GM23338 (cell line): ENCODE measurements around the gene SIGLEC7.

Experiments
- CREB1 ChIP-seq: fragments of 250-450 bp; sonication (Bioruptor Pico); IDR thresholded peaks from 2 replicates; pipeline ENCODE4 v1.5.0; 2020; ENCODE audit warnings: low read depth, mild to moderate bottlenecking, moderate library complexity
- EZH2 ChIP-seq: fragments of 200-600 bp; sonication (generic); IDR thresholded peaks from one replicate; pipeline ENCODE4 v1.8.0; 2017; ENCODE audit warnings: antibody characterized with exemption, mild to moderate bottlenecking, low read depth; ENCODE audit not compliant: unreplicated experiment
- EZH2phosphoT487 ChIP-seq: fragments of 200-600 bp; sonication (generic); IDR thresholded peaks from one replicate; pipeline ENCODE4 v1.8.1; 2018; ENCODE audit warnings: antibody characterized with exemption; ENCODE audit not compliant: unreplicated experiment
- JUNB ChIP-seq: IDR thresholded peaks from one replicate; pipeline ENCODE4 v1.6.1; 2016; ENCODE audit warnings: antibody characterized with exemption; ENCODE audit not compliant: unreplicated experiment
- NANOG ChIP-seq: IDR thresholded peaks from 2 replicates; pipeline ENCODE4 v1.6.1; 2016; ENCODE audit warnings: antibody characterized with exemption, borderline replicate concordance
- POLR2AphosphoS5 ChIP-seq: IDR thresholded peaks from 2 replicates; pipeline ENCODE4 v1.6.1; 2016; ENCODE audit warnings: antibody characterized with exemption, low read depth
- STAT1 ChIP-seq: IDR thresholded peaks from one replicate; pipeline ENCODE4 v1.6.1; 2016; ENCODE audit warnings: antibody characterized with exemption; ENCODE audit not compliant: unreplicated experiment
- ZNF114 ChIP-seq: fragments of 250-450 bp; sonication (Bioruptor Pico); IDR thresholded peaks from 2 replicates; pipeline ENCODE4 v1.5.0; 2020; ENCODE audit warnings: mild to moderate bottlenecking, moderate library complexity
- TF ChIP-seq, protein P1 (sequence below), 2 experiments: fragments of 200-600 bp in 1 of 2; sonication (generic) in 1 of 2; conservative IDR thresholded peaks; 2 replicates each; pipeline versions ENCODE4 v1.5.1 to v1.6.1; 2016 to 2017; ENCODE audit warnings: antibody characterized with exemption in 2 of 2, low read depth in 2 of 2, mild to moderate bottlenecking in 2 of 2, moderate library complexity in 1 of 2
- TF ChIP-seq, protein P2 (sequence below): IDR thresholded peaks from one replicate; pipeline ENCODE4 v1.6.1; 2018; ENCODE audit warnings: antibody characterized with exemption; ENCODE audit not compliant: unreplicated experiment
- TF ChIP-seq, protein P3 (sequence below): IDR thresholded peaks from 2 replicates; pipeline ENCODE4 v1.6.1; 2016; ENCODE audit warnings: antibody characterized with exemption
- TF ChIP-seq, protein P4 (sequence below): fragments of 250-450 bp; sonication (Bioruptor Pico); IDR thresholded peaks from 2 replicates; pipeline ENCODE4 v1.5.0; 2020; ENCODE audit warnings: mild to moderate bottlenecking, moderate library complexity

DNA sequence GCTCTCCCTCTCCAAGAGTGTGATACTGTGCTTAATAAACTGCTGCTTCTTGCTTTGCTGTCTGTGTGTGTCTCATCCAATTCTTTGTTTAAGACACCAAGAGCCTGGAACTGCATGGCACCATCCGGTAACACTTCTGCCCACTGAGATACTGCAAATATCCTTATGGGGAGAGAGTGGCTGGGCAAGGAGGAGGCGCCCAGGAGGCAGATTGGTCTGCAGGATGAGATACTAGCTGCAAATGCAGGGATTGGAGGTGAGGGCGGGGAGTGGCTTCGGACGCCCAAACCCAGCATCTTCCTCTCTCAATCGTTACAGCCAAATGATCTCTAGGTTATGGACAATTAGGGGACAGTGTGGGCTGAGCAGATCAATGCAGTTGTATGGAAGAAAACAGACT, 1.7 kb upstream of the SIGLEC7 start:
- TF ChIP-seq, protein P1, sequence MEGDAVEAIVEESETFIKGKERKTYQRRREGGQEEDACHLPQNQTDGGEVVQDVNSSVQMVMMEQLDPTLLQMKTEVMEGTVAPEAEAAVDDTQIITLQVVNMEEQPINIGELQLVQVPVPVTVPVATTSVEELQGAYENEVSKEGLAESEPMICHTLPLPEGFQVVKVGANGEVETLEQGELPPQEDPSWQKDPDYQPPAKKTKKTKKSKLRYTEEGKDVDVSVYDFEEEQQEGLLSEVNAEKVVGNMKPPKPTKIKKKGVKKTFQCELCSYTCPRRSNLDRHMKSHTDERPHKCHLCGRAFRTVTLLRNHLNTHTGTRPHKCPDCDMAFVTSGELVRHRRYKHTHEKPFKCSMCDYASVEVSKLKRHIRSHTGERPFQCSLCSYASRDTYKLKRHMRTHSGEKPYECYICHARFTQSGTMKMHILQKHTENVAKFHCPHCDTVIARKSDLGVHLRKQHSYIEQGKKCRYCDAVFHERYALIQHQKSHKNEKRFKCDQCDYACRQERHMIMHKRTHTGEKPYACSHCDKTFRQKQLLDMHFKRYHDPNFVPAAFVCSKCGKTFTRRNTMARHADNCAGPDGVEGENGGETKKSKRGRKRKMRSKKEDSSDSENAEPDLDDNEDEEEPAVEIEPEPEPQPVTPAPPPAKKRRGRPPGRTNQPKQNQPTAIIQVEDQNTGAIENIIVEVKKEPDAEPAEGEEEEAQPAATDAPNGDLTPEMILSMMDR (conservative IDR thresholded peaks at IDR 0.05; ENCODE audit: low read depth in 2 of 2): no peak
- TF ChIP-seq, protein P2, sequence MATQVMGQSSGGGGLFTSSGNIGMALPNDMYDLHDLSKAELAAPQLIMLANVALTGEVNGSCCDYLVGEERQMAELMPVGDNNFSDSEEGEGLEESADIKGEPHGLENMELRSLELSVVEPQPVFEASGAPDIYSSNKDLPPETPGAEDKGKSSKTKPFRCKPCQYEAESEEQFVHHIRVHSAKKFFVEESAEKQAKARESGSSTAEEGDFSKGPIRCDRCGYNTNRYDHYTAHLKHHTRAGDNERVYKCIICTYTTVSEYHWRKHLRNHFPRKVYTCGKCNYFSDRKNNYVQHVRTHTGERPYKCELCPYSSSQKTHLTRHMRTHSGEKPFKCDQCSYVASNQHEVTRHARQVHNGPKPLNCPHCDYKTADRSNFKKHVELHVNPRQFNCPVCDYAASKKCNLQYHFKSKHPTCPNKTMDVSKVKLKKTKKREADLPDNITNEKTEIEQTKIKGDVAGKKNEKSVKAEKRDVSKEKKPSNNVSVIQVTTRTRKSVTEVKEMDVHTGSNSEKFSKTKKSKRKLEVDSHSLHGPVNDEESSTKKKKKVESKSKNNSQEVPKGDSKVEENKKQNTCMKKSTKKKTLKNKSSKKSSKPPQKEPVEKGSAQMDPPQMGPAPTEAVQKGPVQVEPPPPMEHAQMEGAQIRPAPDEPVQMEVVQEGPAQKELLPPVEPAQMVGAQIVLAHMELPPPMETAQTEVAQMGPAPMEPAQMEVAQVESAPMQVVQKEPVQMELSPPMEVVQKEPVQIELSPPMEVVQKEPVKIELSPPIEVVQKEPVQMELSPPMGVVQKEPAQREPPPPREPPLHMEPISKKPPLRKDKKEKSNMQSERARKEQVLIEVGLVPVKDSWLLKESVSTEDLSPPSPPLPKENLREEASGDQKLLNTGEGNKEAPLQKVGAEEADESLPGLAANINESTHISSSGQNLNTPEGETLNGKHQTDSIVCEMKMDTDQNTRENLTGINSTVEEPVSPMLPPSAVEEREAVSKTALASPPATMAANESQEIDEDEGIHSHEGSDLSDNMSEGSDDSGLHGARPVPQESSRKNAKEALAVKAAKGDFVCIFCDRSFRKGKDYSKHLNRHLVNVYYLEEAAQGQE: no peak
- no peak for TF ChIP-seq POLR2AphosphoS5
- TF ChIP-seq, protein P3, sequence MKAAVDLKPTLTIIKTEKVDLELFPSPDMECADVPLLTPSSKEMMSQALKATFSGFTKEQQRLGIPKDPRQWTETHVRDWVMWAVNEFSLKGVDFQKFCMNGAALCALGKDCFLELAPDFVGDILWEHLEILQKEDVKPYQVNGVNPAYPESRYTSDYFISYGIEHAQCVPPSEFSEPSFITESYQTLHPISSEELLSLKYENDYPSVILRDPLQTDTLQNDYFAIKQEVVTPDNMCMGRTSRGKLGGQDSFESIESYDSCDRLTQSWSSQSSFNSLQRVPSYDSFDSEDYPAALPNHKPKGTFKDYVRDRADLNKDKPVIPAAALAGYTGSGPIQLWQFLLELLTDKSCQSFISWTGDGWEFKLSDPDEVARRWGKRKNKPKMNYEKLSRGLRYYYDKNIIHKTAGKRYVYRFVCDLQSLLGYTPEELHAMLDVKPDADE: no peak
- no peak for TF ChIP-seq EZH2
- no peak for TF ChIP-seq NANOG
- no peak for TF ChIP-seq CREB1 (CRISPR knock-in tag)
- TF ChIP-seq JUNB: no peak
- TF ChIP-seq EZH2phosphoT487: no peak
- no peak for TF ChIP-seq STAT1
- no peak for TF ChIP-seq ZNF114
- TF ChIP-seq, protein P4, sequence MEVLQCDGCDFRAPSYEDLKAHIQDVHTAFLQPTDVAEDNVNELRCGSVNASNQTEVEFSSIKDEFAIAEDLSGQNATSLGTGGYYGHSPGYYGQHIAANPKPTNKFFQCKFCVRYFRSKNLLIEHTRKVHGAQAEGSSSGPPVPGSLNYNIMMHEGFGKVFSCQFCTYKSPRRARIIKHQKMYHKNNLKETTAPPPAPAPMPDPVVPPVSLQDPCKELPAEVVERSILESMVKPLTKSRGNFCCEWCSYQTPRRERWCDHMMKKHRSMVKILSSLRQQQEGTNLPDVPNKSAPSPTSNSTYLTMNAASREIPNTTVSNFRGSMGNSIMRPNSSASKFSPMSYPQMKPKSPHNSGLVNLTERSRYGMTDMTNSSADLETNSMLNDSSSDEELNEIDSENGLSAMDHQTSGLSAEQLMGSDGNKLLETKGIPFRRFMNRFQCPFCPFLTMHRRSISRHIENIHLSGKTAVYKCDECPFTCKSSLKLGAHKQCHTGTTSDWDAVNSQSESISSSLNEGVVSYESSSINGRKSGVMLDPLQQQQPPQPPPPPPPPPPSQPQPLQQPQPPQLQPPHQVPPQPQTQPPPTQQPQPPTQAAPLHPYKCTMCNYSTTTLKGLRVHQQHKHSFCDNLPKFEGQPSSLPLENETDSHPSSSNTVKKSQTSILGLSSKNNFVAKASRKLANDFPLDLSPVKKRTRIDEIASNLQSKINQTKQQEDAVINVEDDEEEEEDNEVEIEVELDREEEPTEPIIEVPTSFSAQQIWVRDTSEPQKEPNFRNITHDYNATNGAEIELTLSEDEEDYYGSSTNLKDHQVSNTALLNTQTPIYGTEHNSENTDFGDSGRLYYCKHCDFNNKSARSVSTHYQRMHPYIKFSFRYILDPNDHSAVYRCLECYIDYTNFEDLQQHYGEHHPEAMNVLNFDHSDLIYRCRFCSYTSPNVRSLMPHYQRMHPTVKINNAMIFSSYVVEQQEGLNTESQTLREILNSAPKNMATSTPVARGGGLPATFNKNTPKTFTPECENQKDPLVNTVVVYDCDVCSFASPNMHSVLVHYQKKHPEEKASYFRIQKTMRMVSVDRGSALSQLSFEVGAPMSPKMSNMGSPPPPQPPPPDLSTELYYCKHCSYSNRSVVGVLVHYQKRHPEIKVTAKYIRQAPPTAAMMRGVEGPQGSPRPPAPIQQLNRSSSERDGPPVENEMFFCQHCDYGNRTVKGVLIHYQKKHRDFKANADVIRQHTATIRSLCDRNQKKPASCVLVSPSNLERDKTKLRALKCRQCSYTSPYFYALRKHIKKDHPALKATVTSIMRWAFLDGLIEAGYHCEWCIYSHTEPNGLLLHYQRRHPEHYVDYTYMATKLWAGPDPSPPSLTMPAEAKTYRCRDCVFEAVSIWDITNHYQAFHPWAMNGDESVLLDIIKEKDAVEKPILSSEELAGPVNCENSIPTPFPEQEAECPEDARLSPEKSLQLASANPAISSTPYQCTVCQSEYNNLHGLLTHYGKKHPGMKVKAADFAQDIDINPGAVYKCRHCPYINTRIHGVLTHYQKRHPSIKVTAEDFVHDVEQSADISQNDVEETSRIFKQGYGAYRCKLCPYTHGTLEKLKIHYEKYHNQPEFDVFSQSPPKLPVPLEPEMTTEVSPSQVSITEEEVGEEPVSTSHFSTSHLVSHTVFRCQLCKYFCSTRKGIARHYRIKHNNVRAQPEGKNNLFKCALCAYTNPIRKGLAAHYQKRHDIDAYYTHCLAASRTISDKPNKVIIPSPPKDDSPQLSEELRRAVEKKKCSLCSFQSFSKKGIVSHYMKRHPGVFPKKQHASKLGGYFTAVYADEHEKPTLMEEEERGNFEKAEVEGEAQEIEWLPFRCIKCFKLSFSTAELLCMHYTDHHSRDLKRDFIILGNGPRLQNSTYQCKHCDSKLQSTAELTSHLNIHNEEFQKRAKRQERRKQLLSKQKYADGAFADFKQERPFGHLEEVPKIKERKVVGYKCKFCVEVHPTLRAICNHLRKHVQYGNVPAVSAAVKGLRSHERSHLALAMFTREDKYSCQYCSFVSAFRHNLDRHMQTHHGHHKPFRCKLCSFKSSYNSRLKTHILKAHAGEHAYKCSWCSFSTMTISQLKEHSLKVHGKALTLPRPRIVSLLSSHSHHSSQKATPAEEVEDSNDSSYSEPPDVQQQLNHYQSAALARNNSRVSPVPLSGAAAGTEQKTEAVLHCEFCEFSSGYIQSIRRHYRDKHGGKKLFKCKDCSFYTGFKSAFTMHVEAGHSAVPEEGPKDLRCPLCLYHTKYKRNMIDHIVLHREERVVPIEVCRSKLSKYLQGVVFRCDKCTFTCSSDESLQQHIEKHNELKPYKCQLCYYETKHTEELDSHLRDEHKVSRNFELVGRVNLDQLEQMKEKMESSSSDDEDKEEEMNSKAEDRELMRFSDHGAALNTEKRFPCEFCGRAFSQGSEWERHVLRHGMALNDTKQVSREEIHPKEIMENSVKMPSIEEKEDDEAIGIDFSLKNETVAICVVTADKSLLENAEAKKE (CRISPR knock-in tag): no peak
